ENCODE measurements around the gene IRX4.

DNA sequence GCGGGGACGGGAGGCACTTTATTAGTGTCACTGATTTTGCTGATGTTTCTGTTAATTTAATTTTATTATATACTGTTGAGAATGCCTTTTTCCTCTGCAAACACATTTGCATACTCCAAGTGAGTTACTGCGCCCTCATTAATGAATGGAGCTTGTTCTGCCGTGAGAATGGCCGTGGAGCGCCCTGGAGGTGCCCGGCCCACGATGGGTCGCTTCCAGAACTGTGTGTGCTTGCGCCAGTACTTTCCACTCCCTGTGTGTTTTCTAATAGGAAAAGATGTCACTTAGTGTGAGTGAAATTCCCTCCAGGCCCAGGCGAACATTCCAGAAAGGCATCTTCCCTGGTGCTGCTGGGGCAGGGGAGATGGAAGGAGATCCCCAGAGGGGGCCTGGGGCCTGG lies 51.5 kb downstream of the IRX4 start:
- no peak for TF ChIP-seq POLR2AphosphoS5 (IDR thresholded peaks at IDR 0.05)
- no peak for TF ChIP-seq CTCF (IDR thresholded peaks at IDR 0.05)
- TF ChIP-seq POLR2A (IDR thresholded peaks at IDR 0.05), result no peak
